PC-3 (cell line): ENCODE data around the gene HSPA12B.

Source experiments
- EZH2 ChIP-seq: fragments of 300-600 bp; sonication (generic); IDR thresholded peaks from one replicate; pipeline ENCODE4 v1.6.1; 2017; ENCODE audit warnings: antibody characterized with exemption, mild to moderate bottlenecking, low read length; ENCODE audit not compliant: unreplicated experiment
- EZH2phosphoT487 ChIP-seq: fragments of 300-600 bp; sonication (generic); IDR thresholded peaks from 2 replicates; pipeline ENCODE4 v1.6.1; 2018; ENCODE audit warnings: mild to moderate bottlenecking, antibody characterized with exemption, low read length, borderline replicate concordance
- TF ChIP-seq, protein P1 (sequence below): fragments of 300-600 bp; sonication (generic); conservative IDR thresholded peaks from 2 replicates; pipeline ENCODE4 v1.5.1; 2017; ENCODE audit warnings: antibody characterized with exemption, low read depth, mild to moderate bottlenecking, low read length

- TF ChIP-seq, protein P1, sequence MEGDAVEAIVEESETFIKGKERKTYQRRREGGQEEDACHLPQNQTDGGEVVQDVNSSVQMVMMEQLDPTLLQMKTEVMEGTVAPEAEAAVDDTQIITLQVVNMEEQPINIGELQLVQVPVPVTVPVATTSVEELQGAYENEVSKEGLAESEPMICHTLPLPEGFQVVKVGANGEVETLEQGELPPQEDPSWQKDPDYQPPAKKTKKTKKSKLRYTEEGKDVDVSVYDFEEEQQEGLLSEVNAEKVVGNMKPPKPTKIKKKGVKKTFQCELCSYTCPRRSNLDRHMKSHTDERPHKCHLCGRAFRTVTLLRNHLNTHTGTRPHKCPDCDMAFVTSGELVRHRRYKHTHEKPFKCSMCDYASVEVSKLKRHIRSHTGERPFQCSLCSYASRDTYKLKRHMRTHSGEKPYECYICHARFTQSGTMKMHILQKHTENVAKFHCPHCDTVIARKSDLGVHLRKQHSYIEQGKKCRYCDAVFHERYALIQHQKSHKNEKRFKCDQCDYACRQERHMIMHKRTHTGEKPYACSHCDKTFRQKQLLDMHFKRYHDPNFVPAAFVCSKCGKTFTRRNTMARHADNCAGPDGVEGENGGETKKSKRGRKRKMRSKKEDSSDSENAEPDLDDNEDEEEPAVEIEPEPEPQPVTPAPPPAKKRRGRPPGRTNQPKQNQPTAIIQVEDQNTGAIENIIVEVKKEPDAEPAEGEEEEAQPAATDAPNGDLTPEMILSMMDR, result no peak
- TF ChIP-seq EZH2phosphoT487 (no peak), EZH2 (no peak)
Measured at GRCh38 chr20:3728354-3728753, 4.1 kb upstream of the HSPA12B start.
